ENCODE results near the gene PIEZO2. TPM values are rescaled to one million over a fixed set of nuclear protein-coding genes. Genes with fewer than 3 reads are reported as not detected.

Gene PIEZO2
- total RNA-seq, 2 experiments from 2014 or later, result not detected

DNA sequence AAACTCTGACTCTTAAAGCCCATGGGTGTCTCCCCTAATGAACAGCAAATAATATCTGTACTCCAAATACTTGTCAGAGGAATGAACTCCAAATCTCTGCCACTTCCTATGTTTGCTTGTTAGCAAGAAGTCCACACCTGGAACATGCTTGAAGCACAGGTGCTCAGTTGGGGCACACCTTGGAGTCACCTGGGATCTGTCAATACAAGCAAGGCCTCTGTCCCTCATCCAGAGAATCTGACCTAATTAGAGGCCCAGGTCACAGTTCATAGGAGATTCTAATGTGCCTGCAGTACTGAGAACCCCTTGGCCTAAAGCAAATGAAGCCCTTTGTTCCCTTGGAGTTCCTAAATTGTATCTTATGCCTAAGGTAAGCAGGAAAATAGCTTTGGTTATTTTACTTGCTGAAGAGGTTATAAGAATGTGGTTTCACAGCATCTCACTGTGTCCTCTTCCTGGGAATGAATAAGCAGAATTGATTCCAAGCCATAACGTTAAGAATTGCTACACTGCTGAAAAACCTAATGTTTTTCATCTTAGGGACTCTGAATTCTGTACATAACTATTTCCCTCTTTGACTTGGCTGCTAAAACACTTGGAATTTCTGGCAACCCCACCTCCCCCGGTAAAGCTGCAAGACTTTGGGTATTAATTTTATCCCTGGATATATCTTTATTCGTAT, 113.4 kb downstream of the PIEZO2 start:
- DNase-seq (no peak), ATAC-seq (no peak)
- Mint-ChIP-seq H3K9me3 (ENCODE audit: low read depth) (no peaks in the 10 kb centered on the region), H3K4me1 (no peaks in the 10 kb centered on the region), H3K27me3 (peaks cover 2% of the 10 kb centered on the region), H3K27ac (no peak overlapping the region), H3K36me3 (ENCODE audit: low read depth) (no peaks in the 10 kb centered on the region), H3K4me3 (no peak overlapping the region)
- intact Hi-C loops (cut with DNase I, micrococcal nuclease), result loop anchor here in 1 of 2 experiments (5.0 kb wide), 1 partner anchor 1064 kb away; no protein-coding TSS in a partner anchor
- CTCF ChIA-PET, result interaction anchor here (0.6 kb wide), 2 partner anchors 250 to 1078 kb away, joined by 3 read pairs; no protein-coding TSS in a partner anchor
- POLR2A ChIA-PET, result no interaction called here

DNA sequence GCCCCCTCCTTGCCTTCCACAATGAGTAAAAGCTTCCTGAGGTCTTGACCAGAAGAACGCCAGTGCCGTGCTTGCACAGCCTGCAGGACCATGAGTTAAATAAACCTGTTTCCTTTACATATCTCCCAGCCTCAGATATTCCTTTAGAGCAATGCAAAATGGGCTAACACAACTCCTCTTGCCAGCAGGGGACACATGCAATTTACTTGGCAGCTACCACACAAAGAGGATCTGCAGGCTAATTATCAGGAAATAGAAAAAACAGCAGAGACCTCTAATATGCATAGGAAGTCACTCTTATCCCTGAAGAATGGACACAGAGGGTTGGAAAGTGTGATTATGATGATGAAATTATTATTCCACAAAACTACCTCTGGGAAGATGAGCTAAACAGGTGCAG, 114.0 kb downstream of the PIEZO2 start:
- ChIA-PET CTCF (interaction anchor here (0.6 kb wide), 1 partner anchor 802 kb away, joined by 3 read pairs; no protein-coding TSS in a partner anchor), POLR2A (no interaction called here)
- Mint-ChIP-seq H3K4me1 (no peaks in the 10 kb centered on the region), H3K27me3 (peaks cover 2% of the 10 kb centered on the region), H3K9me3 (ENCODE audit: low read depth) (no peaks in the 10 kb centered on the region), H3K36me3 (ENCODE audit: low read depth) (no peaks in the 10 kb centered on the region), H3K4me3 (no peak overlapping the region), H3K27ac (no peak overlapping the region)
- intact Hi-C loops (cut with DNase I, micrococcal nuclease), result loop anchor here in 1 of 2 experiments (5.0 kb wide), 1 partner anchor 1063 kb away; no protein-coding TSS in a partner anchor
- no peak for DNase-seq
- no peak for ATAC-seq

DNA sequence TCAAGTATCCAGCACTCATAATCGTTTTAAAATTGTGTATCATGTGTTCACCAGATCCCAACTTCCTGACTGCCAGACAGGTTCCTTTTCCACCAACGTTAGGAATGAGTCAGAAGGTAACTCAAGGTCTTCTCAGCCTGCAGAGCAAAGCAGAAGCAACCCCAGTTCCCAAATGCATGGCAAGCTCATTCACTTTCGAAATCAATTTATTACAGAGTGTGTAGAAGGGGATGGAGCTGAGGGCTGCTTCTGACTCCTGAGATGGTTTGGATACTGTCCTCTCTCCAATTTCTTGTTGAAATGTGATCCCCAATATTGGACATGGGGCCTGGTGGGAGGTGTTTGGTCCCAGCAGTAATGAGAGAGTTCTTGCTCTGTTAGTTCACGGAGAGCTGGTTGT, 114.5 kb downstream of the PIEZO2 start:
- no peaks in the 10 kb centered on the region for H3K9me3 Mint-ChIP-seq (ENCODE audit: low read depth)
- no peak overlapping the region for H3K4me3 Mint-ChIP-seq
- POLR2A ChIA-PET, result no interaction called here
- DNase-seq (no peak), ATAC-seq (no peak)
- CTCF ChIA-PET, result interaction anchor here (0.6 kb wide), 1 partner anchor 802 kb away, joined by 3 read pairs; no protein-coding TSS in a partner anchor
- peaks cover 2% of the 10 kb centered on the region for H3K27me3 Mint-ChIP-seq
- H3K36me3 Mint-ChIP-seq (ENCODE audit: low read depth), result no peaks in the 10 kb centered on the region
- no peaks in the 10 kb centered on the region for H3K4me1 Mint-ChIP-seq
- intact Hi-C loops (cut with DNase I, micrococcal nuclease), result loop anchor here in 1 of 2 experiments (5.0 kb wide), 1 partner anchor 1063 kb away; no protein-coding TSS in a partner anchor
- H3K27ac Mint-ChIP-seq, result no peak overlapping the region

DNA sequence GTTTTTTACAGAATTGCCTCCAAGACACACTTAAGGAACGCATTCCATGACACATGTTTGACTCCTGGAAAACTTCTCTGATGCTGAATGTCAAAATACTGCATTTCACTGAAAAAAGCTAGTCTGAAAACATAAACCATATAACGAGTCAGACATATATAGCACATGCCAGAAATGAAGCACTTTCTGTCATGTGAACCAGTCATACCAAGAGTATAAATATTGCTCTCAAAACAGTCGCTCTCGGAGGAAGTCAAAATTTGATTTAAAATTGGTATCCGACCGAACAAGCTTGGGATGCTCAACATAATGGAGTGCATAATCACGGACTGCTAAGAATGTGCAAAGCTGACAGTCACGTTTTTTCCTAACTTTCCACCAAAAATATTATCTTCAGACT, 115.9 kb downstream of the PIEZO2 start:
- no peaks in the 10 kb centered on the region for H3K27me3 Mint-ChIP-seq
- ChIA-PET CTCF (interaction anchor here (0.8 kb wide), 2 partner anchors 77 to 493 kb away, joined by 3 read pairs; no protein-coding TSS in a partner anchor), POLR2A (no interaction called here)
- intact Hi-C loops (cut with DNase I, micrococcal nuclease), result no loop called here
- DNase-seq, result no peak
- no peak overlapping the region for H3K4me3 Mint-ChIP-seq
- H3K27ac Mint-ChIP-seq, result no peak overlapping the region
- no peaks in the 10 kb centered on the region for H3K4me1 Mint-ChIP-seq
- no peak for ATAC-seq
- no peaks in the 10 kb centered on the region for H3K9me3 Mint-ChIP-seq (ENCODE audit: low read depth)
- H3K36me3 Mint-ChIP-seq (ENCODE audit: low read depth), result no peaks in the 10 kb centered on the region

GRCh38 chr18:11031966-11032365, 117.4 kb downstream of the PIEZO2 start:
- Mint-ChIP-seq H3K36me3 (ENCODE audit: low read depth) (no peaks in the 10 kb centered on the region), H3K27me3 (no peaks in the 10 kb centered on the region), H3K27ac (no peak overlapping the region), H3K4me1 (no peaks in the 10 kb centered on the region), H3K9me3 (ENCODE audit: low read depth) (no peaks in the 10 kb centered on the region), H3K4me3 (no peak overlapping the region)
- POLR2A ChIA-PET, result no interaction called here
- CTCF ChIA-PET, result interaction anchor here (0.5 kb wide), 1 partner anchor 1716 kb away, joined by 6 read pairs; no protein-coding TSS in a partner anchor
- intact Hi-C loops (cut with DNase I, micrococcal nuclease), result no loop called here
- ATAC-seq (no peak), DNase-seq (no peak)

DNA sequence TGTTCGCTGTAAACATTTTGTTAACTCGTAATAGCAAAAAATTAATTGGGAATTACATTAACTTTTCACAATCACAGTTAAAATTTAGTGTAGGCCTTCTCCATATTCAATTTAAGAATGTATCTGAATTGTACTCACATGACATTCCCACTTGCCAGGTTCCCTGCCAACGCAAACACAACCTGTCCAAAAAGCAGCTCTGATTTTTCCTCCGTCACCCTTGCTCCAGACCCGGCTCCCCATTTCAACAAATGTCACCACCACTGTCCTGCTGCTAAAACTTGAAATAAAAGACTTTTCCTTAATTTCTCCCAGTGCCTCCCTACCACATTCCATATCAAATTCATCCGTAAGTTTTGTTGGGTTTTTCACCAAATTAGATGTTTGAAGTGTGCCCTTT, 120.3 kb downstream of the PIEZO2 start:
- H3K9me3 Mint-ChIP-seq (ENCODE audit: low read depth), result no peaks in the 10 kb centered on the region
- no peak overlapping the region for H3K4me3 Mint-ChIP-seq
- no peak overlapping the region for H3K27ac Mint-ChIP-seq
- peaks cover 2% of the 10 kb centered on the region for H3K27me3 Mint-ChIP-seq
- ChIA-PET CTCF (interaction anchor here (1.5 kb wide), 1 partner anchor 11 kb away, joined by 3 read pairs; no protein-coding TSS in a partner anchor), POLR2A (no interaction called here)
- intact Hi-C loops (cut with DNase I, micrococcal nuclease), result no loop called here
- DNase-seq (no peak), ATAC-seq (no peak)
- no peaks in the 10 kb centered on the region for H3K36me3 Mint-ChIP-seq (ENCODE audit: low read depth)
- H3K4me1 Mint-ChIP-seq, result no peaks in the 10 kb centered on the region

DNA sequence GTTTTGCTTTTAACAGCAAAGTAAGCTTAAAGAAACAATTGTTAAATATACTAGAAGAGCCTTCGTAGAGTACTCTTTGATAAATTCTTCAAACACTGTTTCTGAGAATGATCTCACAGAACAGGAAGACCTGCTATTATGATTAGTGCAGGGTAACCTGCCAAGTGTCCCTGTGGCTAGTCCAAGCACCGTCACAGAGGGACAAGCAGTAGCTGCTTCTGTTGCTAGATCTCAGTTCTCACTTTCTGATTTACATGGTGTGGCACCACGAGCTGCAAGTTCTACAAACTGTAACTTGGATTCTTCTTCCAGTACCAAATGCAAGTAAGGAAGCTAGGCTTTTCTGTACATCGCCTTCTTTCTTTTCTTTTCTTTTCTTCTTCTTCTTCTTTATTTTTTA, 121.5 kb downstream of the PIEZO2 start:
- intact Hi-C loops (cut with DNase I, micrococcal nuclease), result no loop called here
- peaks cover 2% of the 10 kb centered on the region for H3K27me3 Mint-ChIP-seq
- no peaks in the 10 kb centered on the region for H3K9me3 Mint-ChIP-seq (ENCODE audit: low read depth)
- POLR2A ChIA-PET, result no interaction called here
- no peak overlapping the region for H3K4me3 Mint-ChIP-seq
- CTCF ChIA-PET, result no interaction called here
- H3K4me1 Mint-ChIP-seq, result no peaks in the 10 kb centered on the region
- H3K36me3 Mint-ChIP-seq (ENCODE audit: low read depth), result no peaks in the 10 kb centered on the region
- ATAC-seq (no peak), DNase-seq (no peak)
- no peak overlapping the region for H3K27ac Mint-ChIP-seq

GRCh38 chr18:11025671-11026070, 123.7 kb downstream of the PIEZO2 start:
- no peak overlapping the region for H3K27ac Mint-ChIP-seq
- H3K36me3 Mint-ChIP-seq (ENCODE audit: low read depth), result no peaks in the 10 kb centered on the region
- no peaks in the 10 kb centered on the region for H3K4me1 Mint-ChIP-seq
- POLR2A ChIA-PET, result no interaction called here
- H3K9me3 Mint-ChIP-seq (ENCODE audit: low read depth), result no peaks in the 10 kb centered on the region
- DNase-seq (no peak), ATAC-seq (no peak)
- H3K4me3 Mint-ChIP-seq, result no peak overlapping the region
- intact Hi-C loops (cut with DNase I, micrococcal nuclease), result no loop called here
- CTCF ChIA-PET, result no interaction called here
- peaks cover 2% of the 10 kb centered on the region for H3K27me3 Mint-ChIP-seq

GRCh38 chr18:11024928-11025669, 124.3 kb downstream of the PIEZO2 start:
- CTCF ChIA-PET, result no interaction called here
- POLR2A ChIA-PET, result no interaction called here
- no peaks in the 10 kb centered on the region for H3K36me3 Mint-ChIP-seq (ENCODE audit: low read depth)

GRCh38 chr18:11021477-11021876, 127.9 kb downstream of the PIEZO2 start:
- Mint-ChIP-seq H3K27ac (no peak overlapping the region), H3K27me3 (no peaks in the 10 kb centered on the region), H3K4me3 (no peak overlapping the region), H3K9me3 (ENCODE audit: low read depth) (no peaks in the 10 kb centered on the region), H3K4me1 (no peaks in the 10 kb centered on the region), H3K36me3 (ENCODE audit: low read depth) (no peaks in the 10 kb centered on the region)
- ATAC-seq (no peak), DNase-seq (no peak)
- ChIA-PET POLR2A (no interaction called here), CTCF (no interaction called here)
- intact Hi-C loops (cut with DNase I, micrococcal nuclease), result no loop called here

More at GRCh38 chr18:11024928-11025669, 124.3 kb downstream of the PIEZO2 start:
- H3K9me3 Mint-ChIP-seq (ENCODE audit: low read depth), result no peaks in the 10 kb centered on the region
- no peak overlapping the region for H3K4me3 Mint-ChIP-seq
- peaks cover 2% of the 10 kb centered on the region for H3K27me3 Mint-ChIP-seq
- DNase-seq (no peak), ATAC-seq (no peak)
- intact Hi-C loops (cut with DNase I, micrococcal nuclease), result no loop called here
- H3K4me1 Mint-ChIP-seq, result no peaks in the 10 kb centered on the region
- no peak overlapping the region for H3K27ac Mint-ChIP-seq

DNA sequence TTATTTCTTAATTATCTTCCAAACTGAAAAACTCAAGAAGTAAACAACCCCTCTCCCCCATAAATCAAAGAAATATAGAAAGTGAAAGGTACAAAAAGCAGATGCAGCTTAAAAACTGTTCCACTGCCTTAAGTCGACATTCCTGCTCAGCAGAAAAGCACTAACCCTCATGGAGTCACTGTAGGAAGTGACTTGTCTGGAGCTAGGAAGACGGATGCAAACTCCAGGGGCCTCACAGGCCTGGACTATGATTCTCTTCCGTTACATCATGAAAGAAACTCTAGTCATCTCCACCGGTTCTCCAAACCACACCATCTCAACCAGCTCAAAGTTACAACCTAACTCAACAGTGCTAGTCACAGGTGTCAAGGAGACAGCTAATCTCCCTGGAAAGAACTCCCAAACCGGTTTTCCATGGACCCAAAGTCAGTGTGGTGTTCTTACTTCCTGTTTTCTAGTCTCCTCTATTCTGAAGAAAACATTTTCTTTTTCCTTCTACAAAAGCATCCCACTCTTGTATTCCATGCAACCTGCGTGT, 128.4 kb downstream of the PIEZO2 start:
- Mint-ChIP-seq H3K27ac (no peak overlapping the region), H3K27me3 (no peaks in the 10 kb centered on the region), H3K36me3 (ENCODE audit: low read depth) (no peaks in the 10 kb centered on the region), H3K4me3 (no peak overlapping the region), H3K9me3 (ENCODE audit: low read depth) (no peaks in the 10 kb centered on the region), H3K4me1 (no peaks in the 10 kb centered on the region)
- POLR2A ChIA-PET, result no interaction called here
- intact Hi-C loops (cut with DNase I, micrococcal nuclease), result no loop called here
- DNase-seq, result no peak
- no peak for ATAC-seq
- CTCF ChIA-PET, result no interaction called here

All from activated CD4-positive, alpha-beta T cell treated with anti-CD3 and anti-CD28 coated beads for 36 hours (primary cell).